Measurements from ENCODE around the gene MED12L.

- TF ChIP-seq CTCF (IDR thresholded peaks at IDR 0.05) (no peak), POLR2A (IDR thresholded peaks at IDR 0.05) (no peak)
Observed at GRCh38 chr3:151328298-151328995, 243.0 kb downstream of the MED12L start.

Measured in ovary (tissue), 3 donors.